Measurements from ENCODE around the gene FKRP. TPM values are rescaled to one million over a fixed set of nuclear protein-coding genes. Genes with fewer than 3 reads are reported as not detected.

The FKRP gene
- total RNA-seq, 1 experiment from 2014 or later: 35.0 TPM

GRCh38 chr19:46782355-46783019 lies 36.6 kb downstream of the FKRP start:
- TF ChIP-seq CTCF (IDR thresholded peaks at IDR 0.05; ENCODE audit: unreplicated experiment): no peak
- Mint-ChIP-seq H3K9me3 (ENCODE audit: low read depth, unreplicated experiment) (no peaks in the 10 kb centered on the region), H3K27me3 (ENCODE audit: unreplicated experiment) (no peaks in the 10 kb centered on the region), H3K4me3 (ENCODE audit: low read depth, unreplicated experiment) (peak overlapping the region; percentile 82), H3K36me3 (ENCODE audit: insufficient read depth, unreplicated experiment) (peaks cover 96% of the 10 kb centered on the region), H3K4me1 (ENCODE audit: low read depth, unreplicated experiment) (peaks cover 49% of the 10 kb centered on the region), H3K27ac (ENCODE audit: unreplicated experiment) (peak overlapping the region; percentile 83)
- intact Hi-C loops (cut with micrococcal nuclease; ENCODE audit: unreplicated experiment): no loop called here
- DNase-seq: no peak
- CTCF ChIA-PET: interaction anchor here (0.6 to 0.7 kb wide), 2 partner anchors 68 to 838 kb away, joined by 4 read pairs; no protein-coding TSS in a partner anchor
- BruUV-seq (replicated peaks): no TSS peak

DNA sequence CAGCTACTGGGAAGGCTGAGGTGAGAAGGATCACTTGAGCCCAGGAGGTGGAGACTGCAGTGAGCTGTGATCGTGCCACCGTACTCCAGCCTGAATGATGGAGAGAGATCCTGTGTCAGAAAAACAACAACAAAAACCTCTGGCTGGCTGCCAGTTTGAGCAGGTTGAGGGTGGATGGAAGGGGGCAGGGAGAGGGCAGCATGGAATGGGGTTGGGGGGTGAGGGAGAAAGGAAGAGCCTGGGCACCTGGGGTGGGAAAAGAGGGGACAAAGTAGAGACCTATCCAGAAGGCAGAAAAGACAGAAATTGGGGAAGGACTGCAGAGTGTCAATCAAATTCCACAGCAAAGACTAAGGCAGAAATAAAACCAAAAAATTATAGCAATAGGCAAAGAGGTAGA lies 37.8 kb downstream of the FKRP start:
- BruUV-seq (replicated peaks): no TSS peak
- Mint-ChIP-seq H3K27me3 (ENCODE audit: unreplicated experiment) (no peaks in the 10 kb centered on the region), H3K9me3 (ENCODE audit: low read depth, unreplicated experiment) (no peaks in the 10 kb centered on the region), H3K36me3 (ENCODE audit: insufficient read depth, unreplicated experiment) (peaks cover 96% of the 10 kb centered on the region), H3K27ac (ENCODE audit: unreplicated experiment) (peak overlapping the region; percentile 83), H3K4me1 (ENCODE audit: low read depth, unreplicated experiment) (peaks cover 49% of the 10 kb centered on the region), H3K4me3 (ENCODE audit: low read depth, unreplicated experiment) (peak overlapping the region; percentile 82)
- no peak for DNase-seq
- intact Hi-C loops (cut with micrococcal nuclease; ENCODE audit: unreplicated experiment): no loop called here
- CTCF ChIA-PET: interaction anchor here (0.6 to 1.7 kb wide), 11 partner anchors 10 to 284 kb away, joined by 3 to 12 read pairs (median 5); no protein-coding TSS in a partner anchor
- no peak for TF ChIP-seq CTCF (IDR thresholded peaks at IDR 0.05; ENCODE audit: unreplicated experiment)

GRCh38 chr19:46784262-46785053 lies 38.6 kb downstream of the FKRP start:
- Mint-ChIP-seq H3K27ac (ENCODE audit: unreplicated experiment) (peak overlapping the region; percentile 83), H3K4me1 (ENCODE audit: low read depth, unreplicated experiment) (peaks cover 49% of the 10 kb centered on the region), H3K9me3 (ENCODE audit: low read depth, unreplicated experiment) (no peaks in the 10 kb centered on the region), H3K36me3 (ENCODE audit: insufficient read depth, unreplicated experiment) (peaks cover 96% of the 10 kb centered on the region), H3K27me3 (ENCODE audit: unreplicated experiment) (no peaks in the 10 kb centered on the region), H3K4me3 (ENCODE audit: low read depth, unreplicated experiment) (peak overlapping the region; percentile 82)
- no TSS peak for BruUV-seq (replicated peaks)
- CTCF ChIA-PET: interaction anchor here (0.6 to 1.7 kb wide), 12 partner anchors 9 to 106 kb away, joined by 3 to 15 read pairs (median 5); no protein-coding TSS in a partner anchor
- peak; percentile 94 for DNase-seq
- peak; percentile 52 for TF ChIP-seq CTCF (IDR thresholded peaks at IDR 0.05; ENCODE audit: unreplicated experiment)
- intact Hi-C loops (cut with micrococcal nuclease; ENCODE audit: unreplicated experiment): no loop called here

- H3K4me1 Mint-ChIP-seq (ENCODE audit: low read depth, unreplicated experiment): peaks cover 49% of the 10 kb centered on the region
- intact Hi-C loops (cut with micrococcal nuclease; ENCODE audit: unreplicated experiment): no loop called here
- CTCF ChIA-PET: interaction anchor here (0.5 to 1.7 kb wide), 14 partner anchors 7 to 1719 kb away, joined by 3 to 15 read pairs (median 4); partner anchors contain the start of gene FKRP
- H3K4me3 Mint-ChIP-seq (ENCODE audit: low read depth, unreplicated experiment): peak overlapping the region; percentile 82
- no peak for TF ChIP-seq CTCF (IDR thresholded peaks at IDR 0.05; ENCODE audit: unreplicated experiment)
- peak; percentile 22 for DNase-seq
- peaks cover 94% of the 10 kb centered on the region for H3K36me3 Mint-ChIP-seq (ENCODE audit: insufficient read depth, unreplicated experiment)
- H3K27me3 Mint-ChIP-seq (ENCODE audit: unreplicated experiment): no peaks in the 10 kb centered on the region
- no TSS peak for BruUV-seq (replicated peaks)
- peak overlapping the region; percentile 83 for H3K27ac Mint-ChIP-seq (ENCODE audit: unreplicated experiment)
- H3K9me3 Mint-ChIP-seq (ENCODE audit: low read depth, unreplicated experiment): no peaks in the 10 kb centered on the region
Observed at GRCh38 chr19:46785054-46785979, 39.5 kb downstream of the FKRP start.
